Measurements from ENCODE around the gene TUBA3E. TPM values are rescaled to one million over a fixed set of nuclear protein-coding genes. Genes with fewer than 3 reads are reported as not detected.

The TUBA3E gene
- total and polyA plus RNA-seq, 2 donors (not counting 1 experiment from before 2014, with no cell fraction given), result not detected

Other genes starting within 250 kb of the TUBA3E start
- gene RAB6C, start 218.8 kb downstream of the TUBA3E start, total RNA-seq, result not detected in 2 replicates
- 0.05 and 0.10 TPM in 2 replicates for gene RAB6C, start 218.8 kb downstream of the TUBA3E start, polyA plus RNA-seq
- not detected in 2 replicates for gene POTEF, start 69.2 kb downstream of the TUBA3E start, total RNA-seq
- gene POTEF, start 69.2 kb downstream of the TUBA3E start, polyA plus RNA-seq, result not detected in 2 replicates
- 2.0 and 3.1 TPM in 2 replicates for gene CCDC74B, start 53.3 kb downstream of the TUBA3E start, total RNA-seq
- gene CCDC74B, start 53.3 kb downstream of the TUBA3E start, polyA plus RNA-seq, result 1.8 and 2.1 TPM in 2 replicates
- 7.7 and 11.2 TPM in 2 replicates for gene SMPD4, start 16.8 kb downstream of the TUBA3E start, total RNA-seq
- gene SMPD4, start 16.8 kb downstream of the TUBA3E start, polyA plus RNA-seq, result 22.3 and 41.3 TPM in 2 replicates
- 134 and 254 TPM in 2 replicates for gene MZT2B, start 16.2 kb downstream of the TUBA3E start, total RNA-seq
- 47.7 and 54.0 TPM in 2 replicates for gene MZT2B, start 16.2 kb downstream of the TUBA3E start, polyA plus RNA-seq
- gene IMP4, start 144.5 kb upstream of the TUBA3E start, total RNA-seq, result 50.1 and 58.0 TPM in 2 replicates
- 46.3 and 67.6 TPM in 2 replicates for gene IMP4, start 144.5 kb upstream of the TUBA3E start, polyA plus RNA-seq
- 8.0 and 9.6 TPM in 2 replicates for gene PTPN18, start 157.6 kb upstream of the TUBA3E start, total RNA-seq
- 18.1 and 23.0 TPM in 2 replicates for gene PTPN18, start 157.6 kb upstream of the TUBA3E start, polyA plus RNA-seq

Data from fibroblast of lung (primary cell).